Measurements from ENCODE around the gene ADPRHL1.

ADPRHL1 gene

GRCh38 chr13:113413898-113414282 lies 39.4 kb downstream of the ADPRHL1 start:
- DNase-seq: no peak

GRCh38 chr13:113413178-113413897 lies 40.0 kb downstream of the ADPRHL1 start:
- DNase-seq: no peak

GRCh38 chr13:113412440-113412839 lies 40.8 kb downstream of the ADPRHL1 start:
- DNase-seq: no peak

- peak; percentile 62 for DNase-seq
Observed at GRCh38 chr13:113411216-113412023, 41.9 kb downstream of the ADPRHL1 start.

- peak; percentile 96 for DNase-seq
Observed at GRCh38 chr13:113410472-113411201, 42.7 kb downstream of the ADPRHL1 start.

GRCh38 chr13:113408562-113408961 lies 44.7 kb downstream of the ADPRHL1 start:
- DNase-seq: no peak

GRCh38 chr13:113407531-113408393 lies 45.5 kb downstream of the ADPRHL1 start:
- DNase-seq: no peak

GRCh38 chr13:113407103-113407530 lies 46.2 kb downstream of the ADPRHL1 start:
- DNase-seq: no peak

- no peak for DNase-seq
Observed at GRCh38 chr13:113406321-113407102, 46.8 kb downstream of the ADPRHL1 start.

GRCh38 chr13:113405481-113406300 lies 47.6 kb downstream of the ADPRHL1 start:
- no peak for DNase-seq

GRCh38 chr13:113404723-113405471 lies 48.4 kb downstream of the ADPRHL1 start:
- no peak for DNase-seq

- no peak for DNase-seq
Observed at GRCh38 chr13:113404366-113404722, 48.9 kb downstream of the ADPRHL1 start.

- no peak for DNase-seq
Observed at GRCh38 chr13:113403255-113404104, 49.8 kb downstream of the ADPRHL1 start.

- no peak for DNase-seq
Observed at GRCh38 chr13:113402471-113403254, 50.6 kb downstream of the ADPRHL1 start.

GRCh38 chr13:113401452-113402415 lies 51.6 kb downstream of the ADPRHL1 start:
- no peak for DNase-seq

GRCh38 chr13:113400621-113401451 lies 52.5 kb downstream of the ADPRHL1 start:
- no peak for DNase-seq

All from 8988T (cell line).